HUES6 (cell line): ENCODE measurements around the gene GHRL.
"Not testable (repeated sequence)": the region's sequence is repeated elsewhere in the genome, so short reads cannot be mapped to it uniquely, and the experiment has no call there.

ENCODE experiments used
- H3K27ac ChIP-seq: 2 replicates; pipeline ENCODE4 v1.7.0; 2013; ENCODE audit warnings: low read depth, mild to moderate bottlenecking, low read length, inconsistent platforms
- H3K27me3 ChIP-seq: 2 replicates; pipeline ENCODE4 v1.6.1; 2013; ENCODE audit warnings: low read length; ENCODE audit not compliant: control insufficient read depth, insufficient read depth
- H3K36me3 ChIP-seq: 2 replicates; pipeline ENCODE4 v1.6.1; 2013; ENCODE audit warnings: low read length; ENCODE audit not compliant: control insufficient read depth, insufficient read depth
- H3K4me1 ChIP-seq: 2 replicates; pipeline ENCODE4 v1.6.1; 2013; ENCODE audit warnings: low read length; ENCODE audit not compliant: control insufficient read depth, insufficient read depth
- H3K4me3 ChIP-seq: 2 replicates; pipeline ENCODE4 v1.5.1; 2013; ENCODE audit warnings: low read depth, low read length
- H3K9ac ChIP-seq: one replicate; pipeline ENCODE4 v1.6.1; 2013; ENCODE audit warnings: mild to moderate bottlenecking, low read length
- H3K9me3 ChIP-seq: 2 replicates; pipeline ENCODE4 v1.6.1; 2013; ENCODE audit warnings: low read depth, low read length; ENCODE audit not compliant: control insufficient read depth, insufficient read depth

GHRL gene

DNA sequence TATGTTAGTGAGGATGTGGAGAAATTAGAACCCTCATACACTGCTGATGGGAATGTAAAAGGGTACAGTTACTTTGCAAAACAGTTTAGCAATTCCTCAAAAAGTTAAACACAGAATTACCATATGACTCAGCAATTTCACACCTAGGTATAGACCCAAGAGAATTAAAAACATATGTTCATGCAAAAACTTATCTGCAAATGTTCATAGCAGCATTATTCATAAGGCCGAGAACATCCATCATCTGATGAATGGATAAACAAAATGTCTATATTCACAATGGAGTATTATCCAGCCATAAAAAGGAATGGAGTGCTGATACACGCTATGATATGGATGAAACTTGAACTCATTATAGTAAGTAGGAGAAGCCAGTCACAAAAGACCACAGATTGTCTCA is 17.8 kb upstream of the GHRL start:
- Histone ChIP-seq H3K36me3 (peaks cover 96% of the 10 kb centered on the region), H3K9ac (no peak overlapping the region), H3K4me3 (no peak overlapping the region), H3K27me3 (no peaks in the 10 kb centered on the region), H3K27ac (no peak overlapping the region), H3K4me1 (no peaks in the 10 kb centered on the region), H3K9me3 (no peaks in the 10 kb centered on the region)

DNA sequence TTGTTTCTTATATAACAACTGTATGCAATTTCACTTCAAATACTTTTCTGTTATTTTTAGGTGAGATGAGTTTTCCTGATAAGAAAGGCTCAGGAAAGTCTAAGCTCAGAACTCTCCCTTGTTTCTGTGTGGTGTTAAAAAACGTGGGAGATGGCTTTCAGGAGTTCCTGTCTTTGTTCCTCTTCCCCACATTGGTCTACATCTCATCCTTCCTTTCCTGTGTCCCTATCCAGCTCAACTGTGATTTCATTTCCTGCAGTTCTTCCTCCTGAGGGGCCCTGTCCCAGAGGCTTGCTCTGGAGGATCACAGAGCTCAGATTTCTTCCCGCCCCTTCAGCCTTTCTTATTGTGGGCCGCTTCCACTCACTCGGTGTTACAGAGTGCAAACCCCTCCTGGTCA is 17.0 kb upstream of the GHRL start:
- H3K4me3 ChIP-seq: no peak overlapping the region
- peaks cover 97% of the 10 kb centered on the region for H3K36me3 ChIP-seq
- no peaks in the 10 kb centered on the region for H3K27me3 ChIP-seq
- no peak overlapping the region for H3K27ac ChIP-seq
- H3K9me3 ChIP-seq: no peaks in the 10 kb centered on the region
- H3K9ac ChIP-seq: no peak overlapping the region
- no peaks in the 10 kb centered on the region for H3K4me1 ChIP-seq

DNA sequence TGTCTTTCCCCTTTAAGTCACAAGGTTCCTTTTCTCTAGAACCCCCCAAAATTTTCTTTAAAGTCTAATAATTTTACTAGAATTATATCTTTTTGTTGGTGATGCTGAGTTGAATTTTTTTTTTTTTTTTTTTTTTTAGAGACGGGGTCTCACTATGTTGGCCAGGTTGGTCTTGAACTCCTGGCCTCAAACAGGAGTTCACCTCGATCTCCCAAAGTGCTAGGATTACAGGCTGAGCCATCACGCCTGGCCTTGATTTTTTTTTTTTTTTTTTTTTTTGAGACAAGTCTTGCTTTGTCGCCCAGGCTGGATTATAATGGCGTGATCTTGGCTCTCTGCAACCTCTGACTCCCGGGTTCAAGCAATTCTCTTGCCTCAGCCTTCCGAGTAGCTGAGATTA is 15.9 kb upstream of the GHRL start:
- no peaks in the 10 kb centered on the region for H3K27me3 ChIP-seq
- no peak overlapping the region for H3K4me3 ChIP-seq
- peaks cover 97% of the 10 kb centered on the region for H3K36me3 ChIP-seq
- H3K9ac ChIP-seq: no peak overlapping the region
- H3K4me1 ChIP-seq: no peaks in the 10 kb centered on the region
- H3K9me3 ChIP-seq: no peaks in the 10 kb centered on the region
- no peak overlapping the region for H3K27ac ChIP-seq

DNA sequence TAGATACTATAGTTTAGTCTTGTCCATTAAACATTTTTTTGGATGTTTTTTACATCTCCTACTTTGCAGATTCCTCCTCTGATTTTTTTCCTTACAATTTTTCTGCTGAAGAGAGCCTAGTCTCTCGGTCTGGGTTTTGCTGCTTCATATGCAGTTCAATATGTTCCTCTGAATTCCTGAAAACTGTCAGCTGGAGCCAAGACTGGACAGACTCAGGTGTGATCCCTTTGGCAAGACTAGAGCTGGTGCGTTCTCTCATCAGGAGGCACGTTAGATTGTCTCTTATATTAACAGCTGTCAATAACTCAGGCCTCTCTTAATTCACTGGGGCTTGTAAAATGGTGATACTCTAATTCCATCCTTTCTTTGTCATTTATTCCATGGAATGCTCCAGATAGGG is 13.4 kb upstream of the GHRL start:
- H3K27me3 ChIP-seq: no peaks in the 10 kb centered on the region
- H3K36me3 ChIP-seq: peaks cover 95% of the 10 kb centered on the region
- no peaks in the 10 kb centered on the region for H3K4me1 ChIP-seq
- H3K4me3 ChIP-seq: no peak overlapping the region
- no peak overlapping the region for H3K27ac ChIP-seq
- no peak overlapping the region for H3K9ac ChIP-seq
- no peaks in the 10 kb centered on the region for H3K9me3 ChIP-seq

DNA sequence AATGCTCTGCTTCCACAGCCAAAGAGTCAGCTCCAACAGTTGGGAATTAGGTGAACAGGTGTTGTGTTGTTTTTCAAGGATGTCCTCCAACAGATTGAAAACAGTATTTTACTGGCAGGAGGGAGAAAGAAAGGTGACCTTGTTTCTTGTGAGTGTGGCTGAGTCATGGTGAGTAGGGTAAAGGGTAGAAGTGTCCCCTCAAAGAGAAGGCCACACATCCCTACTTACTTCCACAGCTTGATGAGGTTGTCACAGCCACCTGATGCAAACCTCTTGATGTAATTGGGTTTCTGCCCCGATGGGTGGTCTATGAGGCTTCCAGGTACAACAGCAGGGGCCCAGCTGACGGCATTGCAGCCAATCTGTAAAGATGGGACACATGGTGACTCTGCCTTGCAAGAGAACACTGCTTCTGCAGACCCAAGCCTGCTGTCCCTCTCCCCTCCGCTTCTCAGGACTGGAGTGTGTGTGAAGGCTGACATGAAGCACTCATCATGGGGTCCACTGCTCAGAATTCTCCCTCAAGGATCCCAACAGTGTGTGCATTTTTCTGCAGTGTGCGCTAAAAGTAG is 12.7 kb upstream of the GHRL start:
- no peak overlapping the region for H3K4me3 ChIP-seq
- no peak overlapping the region for H3K9ac ChIP-seq
- no peak overlapping the region for H3K27ac ChIP-seq
- H3K36me3 ChIP-seq: peaks cover 95% of the 10 kb centered on the region
- H3K4me1 ChIP-seq: no peaks in the 10 kb centered on the region
- no peaks in the 10 kb centered on the region for H3K27me3 ChIP-seq
- H3K9me3 ChIP-seq: no peaks in the 10 kb centered on the region

DNA sequence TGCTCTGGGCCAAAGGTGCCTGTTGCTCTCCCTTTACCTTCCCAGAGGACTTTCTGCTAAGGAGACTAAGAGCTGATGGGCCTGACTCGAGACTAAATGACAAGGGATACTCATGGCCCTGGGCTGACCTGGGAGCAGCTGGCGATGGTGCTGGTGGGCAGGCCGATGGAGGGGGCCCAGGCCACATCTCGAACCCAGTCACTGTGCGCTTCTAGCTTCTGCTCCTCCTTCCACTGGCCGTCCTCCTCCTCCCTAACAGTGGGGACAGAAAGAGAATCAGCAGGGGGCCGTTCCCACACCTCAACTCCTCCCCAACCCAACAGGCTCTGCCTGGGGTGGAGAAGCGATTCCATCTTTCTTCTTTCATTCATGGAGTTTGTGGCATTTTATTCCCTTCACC is 12.2 kb upstream of the GHRL start:
- Histone ChIP-seq H3K27ac (no peak overlapping the region), H3K9ac (no peak overlapping the region), H3K9me3 (no peaks in the 10 kb centered on the region), H3K4me1 (no peaks in the 10 kb centered on the region), H3K4me3 (no peak overlapping the region), H3K27me3 (no peaks in the 10 kb centered on the region), H3K36me3 (peaks cover 96% of the 10 kb centered on the region)

DNA sequence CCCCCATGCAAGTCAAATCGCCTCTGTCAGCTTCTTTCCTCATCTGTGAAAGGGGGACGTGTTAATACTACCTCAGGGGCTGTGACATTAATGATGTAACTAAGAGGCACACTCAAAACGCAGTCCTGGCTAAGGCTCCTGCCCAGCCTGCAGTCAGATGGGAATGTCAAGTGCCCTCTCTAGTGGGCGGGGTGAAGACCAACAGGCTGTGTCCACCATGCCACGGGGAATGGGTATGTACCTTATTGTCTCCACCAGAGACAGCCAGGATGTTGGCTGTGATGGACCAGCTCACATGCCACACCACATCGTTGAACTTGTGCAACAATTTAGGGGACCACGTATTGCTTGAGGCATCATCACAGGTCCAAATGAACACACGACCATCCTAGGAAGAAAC is 11.0 kb upstream of the GHRL start:
- Histone ChIP-seq H3K9me3 (no peaks in the 10 kb centered on the region), H3K36me3 (peaks cover 93% of the 10 kb centered on the region), H3K4me1 (no peaks in the 10 kb centered on the region), H3K27me3 (no peaks in the 10 kb centered on the region), H3K9ac (no peak overlapping the region), H3K27ac (no peak overlapping the region), H3K4me3 (no peak overlapping the region)

DNA sequence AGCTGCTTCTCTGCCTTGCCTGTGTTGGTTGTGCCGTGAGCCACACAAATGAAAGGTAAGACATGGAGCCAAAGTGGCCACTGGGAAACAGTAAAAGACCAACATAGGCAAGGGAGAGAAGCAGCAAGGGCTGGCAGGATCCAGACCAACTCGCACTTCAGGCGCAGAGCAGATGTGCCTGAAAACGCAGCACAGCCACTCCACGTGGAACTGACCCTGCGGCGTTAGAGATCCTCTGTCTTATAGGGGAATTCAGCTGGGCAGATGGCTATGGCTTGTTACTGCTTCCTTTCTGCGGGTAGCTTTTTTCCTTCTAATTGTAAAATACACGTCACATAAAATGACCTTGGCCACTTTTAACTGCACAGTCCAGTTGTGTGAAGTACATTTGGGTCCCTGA is 10.4 kb upstream of the GHRL start:
- no peaks in the 10 kb centered on the region for H3K4me1 ChIP-seq

DNA sequence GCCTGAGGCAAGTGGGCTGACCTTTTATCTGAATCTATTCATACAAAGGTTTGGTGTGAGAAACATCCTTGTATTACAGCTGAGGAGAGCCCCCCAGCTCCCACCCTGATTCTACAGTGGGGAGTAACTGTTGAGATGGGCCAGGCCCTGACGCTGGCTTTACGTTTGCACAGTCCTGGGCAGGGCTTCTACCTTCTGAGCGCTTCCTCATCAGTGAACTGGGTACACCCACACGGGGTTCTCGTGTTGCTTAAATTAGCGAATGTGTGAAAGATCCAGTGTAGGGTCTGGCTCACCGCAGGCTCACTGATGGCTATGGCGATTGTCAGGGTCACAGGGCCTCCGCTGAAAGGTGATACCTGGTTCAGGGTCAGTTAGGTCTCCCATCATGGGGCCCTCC is 7.3 kb upstream of the GHRL start:
- Histone ChIP-seq H3K4me1 (no peaks in the 10 kb centered on the region), H3K27ac (no peak overlapping the region), H3K9ac (no peak overlapping the region), H3K4me3 (no peak overlapping the region), H3K36me3 (peaks cover 63% of the 10 kb centered on the region), H3K9me3 (no peaks in the 10 kb centered on the region), H3K27me3 (no peaks in the 10 kb centered on the region)

More for the DNA sequence above, 10.4 kb upstream of the GHRL start:
- Histone ChIP-seq H3K9me3 (no peaks in the 10 kb centered on the region), H3K27me3 (no peaks in the 10 kb centered on the region), H3K4me3 (no peak overlapping the region), H3K36me3 (peaks cover 87% of the 10 kb centered on the region), H3K27ac (no peak overlapping the region), H3K9ac (no peak overlapping the region)

DNA sequence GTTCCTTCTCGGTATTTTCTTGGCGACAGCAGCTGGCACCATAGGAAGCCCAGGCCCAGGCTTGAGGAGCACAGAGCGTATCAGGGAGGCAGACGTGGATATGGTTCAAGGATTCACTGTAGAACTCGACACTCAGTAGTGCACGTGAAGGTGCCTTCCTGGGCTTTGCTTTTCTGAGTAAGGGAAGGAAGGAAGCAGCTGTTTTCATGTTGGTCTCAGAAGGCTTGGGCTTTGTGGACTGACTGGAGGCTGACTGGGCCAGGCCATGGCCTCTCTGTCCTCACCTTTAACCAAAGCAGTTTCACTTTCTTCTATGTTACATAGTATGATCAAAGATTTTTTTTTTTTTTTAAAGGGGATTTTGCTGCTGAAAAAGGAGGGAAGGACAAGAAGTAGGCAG is 6.9 kb upstream of the GHRL start:
- Histone ChIP-seq H3K4me1 (no peaks in the 10 kb centered on the region), H3K4me3 (no peak overlapping the region), H3K27me3 (no peaks in the 10 kb centered on the region), H3K9ac (no peak overlapping the region), H3K9me3 (no peaks in the 10 kb centered on the region), H3K27ac (no peak overlapping the region), H3K36me3 (peaks cover 59% of the 10 kb centered on the region)

DNA sequence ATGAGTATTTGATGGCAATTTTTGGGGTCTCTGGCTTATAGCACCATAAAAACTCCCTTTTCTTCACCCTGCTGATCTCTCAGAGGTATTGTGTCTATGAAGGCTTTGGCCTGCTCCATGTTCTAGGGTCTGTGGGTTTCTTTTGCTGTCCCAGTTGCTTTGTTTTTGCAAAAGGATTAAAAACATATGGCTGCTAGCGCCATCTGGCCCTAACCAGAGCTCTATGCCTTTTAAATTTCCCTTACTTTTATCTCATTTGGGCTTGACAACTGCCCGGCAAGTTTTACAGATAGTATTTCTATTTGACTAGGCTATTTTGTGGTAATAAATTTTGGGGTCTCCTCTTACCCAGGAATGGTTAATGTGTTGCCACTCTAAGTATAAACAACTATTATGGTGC is 6.4 kb upstream of the GHRL start:
- no peak overlapping the region for H3K9ac ChIP-seq
- no peak overlapping the region for H3K27ac ChIP-seq
- no peaks in the 10 kb centered on the region for H3K27me3 ChIP-seq
- no peaks in the 10 kb centered on the region for H3K4me1 ChIP-seq
- H3K9me3 ChIP-seq: no peaks in the 10 kb centered on the region
- H3K36me3 ChIP-seq: peaks cover 54% of the 10 kb centered on the region
- H3K4me3 ChIP-seq: no peak overlapping the region

DNA sequence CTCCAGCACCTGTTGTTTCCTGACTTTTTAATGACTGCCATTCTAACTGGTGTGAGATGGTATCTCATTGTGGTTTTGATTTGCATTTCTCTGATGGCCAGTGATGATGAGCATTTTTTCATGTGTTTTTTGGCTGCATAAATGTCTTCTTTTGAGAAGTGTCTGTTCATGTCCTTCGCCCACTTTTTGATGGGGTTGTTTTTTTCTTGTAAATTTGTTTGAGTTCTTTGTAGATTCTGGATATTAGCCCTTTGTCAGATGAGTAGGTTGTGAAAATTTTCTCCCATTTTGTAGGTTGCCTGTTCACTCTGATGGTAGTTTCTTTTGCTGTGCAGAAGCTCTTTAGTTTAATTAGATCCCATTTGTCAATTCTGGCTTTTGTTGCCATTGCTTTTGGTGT is 5.3 kb upstream of the GHRL start:
- not testable (repeated sequence) for H3K4me1 ChIP-seq, H3K27me3 ChIP-seq, H3K4me3 ChIP-seq, H3K9ac ChIP-seq, H3K27ac ChIP-seq, H3K9me3 ChIP-seq
- peaks cover 43% of the 10 kb centered on the region for H3K36me3 ChIP-seq
